B cell (primary cell): ENCODE measurements around the gene MEX3B. TPM values are rescaled to one million over a fixed set of nuclear protein-coding genes. Genes with fewer than 3 reads are reported as not detected.

ENCODE experiments used
- ATAC-seq: fragments of 200-7000 bp; cut with Tn5 transposase; one replicate; pipeline ENCODE4 v1.10.0; 2021; ENCODE audit warnings: low read depth, mild to moderate bottlenecking, moderate number of reproducible peaks, moderate library complexity
- CTCF ChIA-PET: fragments of 350-600 bp; sonication (Branson Sonifier 250); formaldehyde crosslinking; loops from one replicate; lab custom pipeline; 2021; ENCODE audit warnings: antibody characterized with exemption, inconsistent platforms; lab: Charles Lee
- POLR2A ChIA-PET: fragments of 350-600 bp; sonication (Branson Sonifier 250); formaldehyde crosslinking; loops from one replicate; lab custom pipeline; 2021; ENCODE audit warnings: antibody characterized with exemption; lab: Charles Lee
- DNase-seq: peaks from one replicate; pipeline ENCODE4 v3.0.0; 2013
- H2AFZ ChIP-seq: 2 replicates; pipeline ENCODE4 v1.6.1; 2012; ENCODE audit warnings: mild to moderate bottlenecking, low read depth, low read length; ENCODE audit not compliant: insufficient read depth, poor library complexity, severe bottlenecking
- H3K27ac ChIP-seq, 2 donors: 1 replicate in 1 of 2; 2 replicates in 1 of 2; pipeline ENCODE4 v1.5.1; 2012 to 2013; ENCODE audit warnings: low read length in 2 of 2, mild to moderate bottlenecking in 2 of 2, moderate library complexity in 1 of 2
- H3K27me3 ChIP-seq, 4 experiments: fragments of 200-600 bp in 1 of 4; sonication (generic) in 1 of 4; replicated peaks in 1 of 4; 1 replicate in 2 of 4; 2 replicates in 2 of 4; pipeline versions ENCODE4 v1.6.1 to v1.7.0; 2013 to 2016; ENCODE audit warnings: low read length in 3 of 4, mild to moderate bottlenecking in 2 of 4, mixed read lengths in 1 of 4, moderate library complexity in 1 of 4; ENCODE audit not compliant: insufficient read depth in 4 of 4, control insufficient read depth in 3 of 4; ENCODE audit errors: control extremely low read depth in 1 of 4
- H3K36me3 ChIP-seq, 2 experiments: replicated peaks in 1 of 2; 1 replicate in 1 of 2; 2 replicates in 1 of 2; pipeline versions ENCODE4 v1.6.1 to v1.7.1; 2013; ENCODE audit warnings: low read length in 1 of 2; ENCODE audit not compliant: insufficient read depth in 2 of 2, control insufficient read depth in 1 of 2; ENCODE audit errors: control extremely low read depth in 1 of 2, extremely low read depth in 1 of 2
- H3K4me1 ChIP-seq, 2 donors: fragments of 200-600 bp in 1 of 2; sonication (generic) in 1 of 2; 1 replicate in 1 of 2; 2 replicates in 1 of 2; pipeline versions ENCODE4 v1.5.1 to v1.6.1; 2013 to 2017; ENCODE audit warnings: low read length in 2 of 2; ENCODE audit not compliant: control insufficient read depth in 2 of 2, insufficient read depth in 2 of 2
- H3K4me2 ChIP-seq: replicated peaks from 2 replicates; pipeline ENCODE3; 2012; ENCODE audit warnings: mild to moderate bottlenecking, low read depth, low read length; ENCODE audit not compliant: poor library complexity, severe bottlenecking
- H3K4me3 ChIP-seq, 5 experiments: fragments of 200-600 bp in 1 of 5; sonication (generic) in 1 of 5; 1 replicate in 3 of 5; 2 replicates in 2 of 5; pipeline versions ENCODE4 v1.5.1 to v1.7.0; 2011 to 2016; ENCODE audit warnings: low read length in 4 of 5, mild to moderate bottlenecking in 4 of 5, low read depth in 2 of 5, control low read depth in 1 of 5, moderate library complexity in 1 of 5; ENCODE audit not compliant: insufficient read depth in 1 of 5; ENCODE audit errors: control extremely low read depth in 1 of 5, extremely low read depth in 1 of 5
- H3K79me2 ChIP-seq: fragments of 200-600 bp; sonication (generic); one replicate; pipeline ENCODE4 v1.6.0; 2016; ENCODE audit warnings: low read length; ENCODE audit not compliant: control insufficient read depth, insufficient read depth
- H3K9ac ChIP-seq: fragments of 200-600 bp; sonication (generic); 2 replicates; pipeline ENCODE4 v1.6.1; 2017; ENCODE audit warnings: mild to moderate bottlenecking, low read length, moderate library complexity
- H3K9me3 ChIP-seq, 3 donors: one replicate each; pipeline versions ENCODE4 v1.6.1 to v1.7.1; 2013; ENCODE audit warnings: low read length in 2 of 3; ENCODE audit not compliant: control insufficient read depth in 2 of 3, insufficient read depth in 1 of 3; ENCODE audit errors: control extremely low read depth in 1 of 3
- H4K20me1 ChIP-seq: 2 replicates; pipeline ENCODE4 v1.6.0; 2012; ENCODE audit warnings: mild to moderate bottlenecking, low read length; ENCODE audit not compliant: insufficient read depth, control insufficient read depth, poor library complexity, severe bottlenecking
- H3K27ac Mint-ChIP-seq: one replicate; pipeline ENCODE4 v1.8.0; 2021; ENCODE audit warnings: mixed read lengths
- H3K27me3 Mint-ChIP-seq: one replicate; pipeline ENCODE4 v1.8.0; 2021; ENCODE audit warnings: mixed read lengths
- H3K4me1 Mint-ChIP-seq: one replicate; pipeline ENCODE4 v1.8.0; 2021; ENCODE audit warnings: mixed read lengths
- H3K4me3 Mint-ChIP-seq: one replicate; pipeline ENCODE4 v1.8.0; 2021; ENCODE audit warnings: mixed read lengths
- H3K9me3 Mint-ChIP-seq: one replicate; pipeline ENCODE4 v1.8.0; 2022; ENCODE audit warnings: mixed read lengths; ENCODE audit not compliant: insufficient read depth
- EZH2 ChIP-seq: IDR thresholded peaks from 2 replicates; pipeline ENCODE4 v1.6.1; 2012; ENCODE audit warnings: borderline replicate concordance, low read depth, mild to moderate bottlenecking, moderate library complexity, low read length; ENCODE audit not compliant: insufficient read depth, poor library complexity, severe bottlenecking
- WGBS: methylation state at CpG from one replicate; pipeline ENCODE4 v1.1.5; 2013; ENCODE audit warnings: missing lambda C conversion rate; ENCODE audit not compliant: insufficient coverage; 5-methylcytosine and 5-hydroxymethylcytosine counted together
- intact Hi-C: fragments of 100-400 bp; cut with micrococcal nuclease; formaldehyde crosslinking; loops from one replicate; pipeline ENCODE4 v1.10.0; 2022
- polyA plus RNA-seq: library from polyadenylated mRNA; depleted of rRNA; stranded (reverse); fragments of >200 nt; gene quantifications from 2 replicates; pipeline ENCODE4 v1.2.3, GENCODE V29; 2012
- total RNA-seq, 2 donors: library from RNA; stranded (reverse); fragments of 120-200 nt in 1 of 2; gene quantifications; 1 replicate in 1 of 2; 2 replicates in 1 of 2; pipeline versions ENCODE4 v1.2.3 to v1.2.4, GENCODE V29; 2013 to 2022
- TF ChIP-seq, protein P1 (sequence below): fragments of 200-600 bp; IDR thresholded peaks from one replicate; pipeline ENCODE4 v1.8.0; 2022; ENCODE audit warnings: antibody characterized with exemption, mild to moderate bottlenecking

MEX3B gene
- total and polyA plus RNA-seq, 2 donors (not counting 1 experiment from before 2014, with no cell fraction given), result 0.40 to 0.59 TPM

GRCh38 chr15:82021992-82022391, 23.8 kb downstream of the MEX3B start:
- Histone ChIP-seq H3K27me3 (peaks cover 0 to 4% (median 2%) of the 10 kb centered on the region in 4 experiments), H3K4me3 (no peak overlapping the region), H3K36me3 (no peaks in the 10 kb centered on the region), H3K4me1 (no peaks in the 10 kb centered on the region), H4K20me1 (no peaks in the 10 kb centered on the region), H3K9me3 (no peaks in the 10 kb centered on the region), H3K79me2 (no peaks in the 10 kb centered on the region), H3K9ac (no peak overlapping the region), H3K4me2 (no peak overlapping the region), H2AFZ (no peak overlapping the region), H3K27ac (no peak overlapping the region)
- POLR2A ChIA-PET, result no interaction called here
- Mint-ChIP-seq H3K9me3 (no peaks in the 10 kb centered on the region), H3K4me1 (no peaks in the 10 kb centered on the region), H3K27me3 (peaks cover 33% of the 10 kb centered on the region), H3K27ac (no peak overlapping the region), H3K4me3 (no peak overlapping the region)
- ATAC-seq (no peak), DNase-seq (no peak)
- intact Hi-C loops, result no loop called here
- CTCF ChIA-PET, result no interaction called here
- TF ChIP-seq, protein P1, sequence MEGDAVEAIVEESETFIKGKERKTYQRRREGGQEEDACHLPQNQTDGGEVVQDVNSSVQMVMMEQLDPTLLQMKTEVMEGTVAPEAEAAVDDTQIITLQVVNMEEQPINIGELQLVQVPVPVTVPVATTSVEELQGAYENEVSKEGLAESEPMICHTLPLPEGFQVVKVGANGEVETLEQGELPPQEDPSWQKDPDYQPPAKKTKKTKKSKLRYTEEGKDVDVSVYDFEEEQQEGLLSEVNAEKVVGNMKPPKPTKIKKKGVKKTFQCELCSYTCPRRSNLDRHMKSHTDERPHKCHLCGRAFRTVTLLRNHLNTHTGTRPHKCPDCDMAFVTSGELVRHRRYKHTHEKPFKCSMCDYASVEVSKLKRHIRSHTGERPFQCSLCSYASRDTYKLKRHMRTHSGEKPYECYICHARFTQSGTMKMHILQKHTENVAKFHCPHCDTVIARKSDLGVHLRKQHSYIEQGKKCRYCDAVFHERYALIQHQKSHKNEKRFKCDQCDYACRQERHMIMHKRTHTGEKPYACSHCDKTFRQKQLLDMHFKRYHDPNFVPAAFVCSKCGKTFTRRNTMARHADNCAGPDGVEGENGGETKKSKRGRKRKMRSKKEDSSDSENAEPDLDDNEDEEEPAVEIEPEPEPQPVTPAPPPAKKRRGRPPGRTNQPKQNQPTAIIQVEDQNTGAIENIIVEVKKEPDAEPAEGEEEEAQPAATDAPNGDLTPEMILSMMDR, result no peak
- no peak for TF ChIP-seq EZH2
- WGBS, result 0% methylated on average over 1 of the region's 1 CpG

GRCh38 chr15:82020625-82021394, 25.0 kb downstream of the MEX3B start:
- Histone ChIP-seq H3K9me3 (no peaks in the 10 kb centered on the region), H3K27ac (no peak overlapping the region), H4K20me1 (no peaks in the 10 kb centered on the region), H3K9ac (no peak overlapping the region), H3K4me3 (no peak overlapping the region), H3K79me2 (no peaks in the 10 kb centered on the region), H2AFZ (no peak overlapping the region), H3K4me2 (no peak overlapping the region), H3K4me1 (no peaks in the 10 kb centered on the region), H3K36me3 (no peaks in the 10 kb centered on the region), H3K27me3 (peaks cover 0 to 8% (median 2%) of the 10 kb centered on the region in 4 experiments)
- POLR2A ChIA-PET, result no interaction called here
- CTCF ChIA-PET, result interaction anchor here (0.5 kb wide), 1 partner anchor 27 kb away, joined by 3 read pairs; no protein-coding TSS in a partner anchor
- ATAC-seq (no peak), DNase-seq (no peak)
- no peak for TF ChIP-seq EZH2
- TF ChIP-seq, protein P1, result no peak
- 100% methylated on average over 1 of the region's 3 CpGs for WGBS
- intact Hi-C loops, result no loop called here
- Mint-ChIP-seq H3K4me1 (no peaks in the 10 kb centered on the region), H3K9me3 (no peaks in the 10 kb centered on the region), H3K27me3 (peaks cover 35% of the 10 kb centered on the region), H3K27ac (no peak overlapping the region), H3K4me3 (no peak overlapping the region)
